Loucy (cell line): Measurements from ENCODE around the gene BPIFB3.

Source experiments
- H2AFZ ChIP-seq: fragments of 200-600 bp; sonication (generic); 2 replicates; pipeline ENCODE4 v1.6.0; 2016; ENCODE audit warnings: antibody characterized with exemption, mild to moderate bottlenecking, low read length, moderate library complexity
- H3F3A ChIP-seq: fragments of 200-600 bp; 2 replicates; pipeline ENCODE4 v1.6.0; 2016; ENCODE audit warnings: antibody characterized with exemption, low read depth, mild to moderate bottlenecking
- H3K27me3 ChIP-seq: fragments of 200-600 bp; sonication (generic); 2 replicates; pipeline ENCODE4 v1.6.1; 2014; ENCODE audit warnings: low read length, mild to moderate bottlenecking; ENCODE audit not compliant: insufficient read depth, poor library complexity, severe bottlenecking
- H3K36me3 ChIP-seq: fragments of 200-600 bp; sonication (generic); 2 replicates; pipeline ENCODE4 v1.6.1; 2016; ENCODE audit warnings: low read length; ENCODE audit not compliant: insufficient read depth
- H3K4me1 ChIP-seq: fragments of 200-600 bp; sonication (generic); 2 replicates; pipeline ENCODE4 v1.5.1; 2014; ENCODE audit warnings: low read length, mild to moderate bottlenecking; ENCODE audit not compliant: insufficient read depth, poor library complexity, severe bottlenecking
- H3K4me2 ChIP-seq: fragments of 200-600 bp; sonication (generic); 2 replicates; pipeline ENCODE4 v1.6.0; 2014; ENCODE audit warnings: antibody characterized with exemption, low read length, low read depth, mild to moderate bottlenecking; ENCODE audit not compliant: poor library complexity, severe bottlenecking
- H3K4me3 ChIP-seq: fragments of 200-600 bp; sonication (generic); 2 replicates; pipeline ENCODE4 v1.5.1; 2014; ENCODE audit warnings: low read length, mild to moderate bottlenecking, mixed read lengths; ENCODE audit not compliant: poor library complexity, severe bottlenecking
- H3K79me2 ChIP-seq: fragments of 200-600 bp; sonication (generic); 2 replicates; pipeline ENCODE4 v1.6.1; 2014; ENCODE audit warnings: low read length; ENCODE audit not compliant: insufficient read depth
- H3K9ac ChIP-seq: fragments of 200-600 bp; sonication (generic); 2 replicates; pipeline ENCODE4 v1.6.0; 2014; ENCODE audit warnings: mild to moderate bottlenecking, low read depth, low read length, moderate library complexity; ENCODE audit not compliant: poor library complexity, severe bottlenecking
- H3K9me2 ChIP-seq: fragments of 200-600 bp; sonication (generic); replicated peaks from 2 replicates; pipeline ENCODE4 v1.6.1; 2016; ENCODE audit warnings: low read depth, low read length, mixed read lengths
- H3K9me3 ChIP-seq: fragments of 200-600 bp; sonication (generic); 2 replicates; pipeline ENCODE4 v1.6.1; 2014; ENCODE audit warnings: mild to moderate bottlenecking, antibody characterized with exemption, low read length, low read depth; ENCODE audit not compliant: insufficient read depth
- H4K20me1 ChIP-seq: fragments of 200-600 bp; sonication (generic); 2 replicates; pipeline ENCODE4 v1.6.0; 2014; ENCODE audit warnings: antibody characterized with exemption, low read length, mild to moderate bottlenecking; ENCODE audit not compliant: insufficient read depth, poor library complexity, severe bottlenecking
- EZH2phosphoT487 ChIP-seq: fragments of 200-600 bp; IDR thresholded peaks from 2 replicates; pipeline ENCODE4 v1.6.1; 2018; ENCODE audit warnings: antibody characterized with exemption, mild to moderate bottlenecking, moderate library complexity, borderline replicate concordance
- TF ChIP-seq, protein P1 (sequence below): fragments of 200-600 bp; sonication (generic); conservative IDR thresholded peaks from 2 replicates; pipeline ENCODE4 v1.5.1; 2014; ENCODE audit warnings: mild to moderate bottlenecking, antibody characterized with exemption, low read length

Gene BPIFB3

DNA sequence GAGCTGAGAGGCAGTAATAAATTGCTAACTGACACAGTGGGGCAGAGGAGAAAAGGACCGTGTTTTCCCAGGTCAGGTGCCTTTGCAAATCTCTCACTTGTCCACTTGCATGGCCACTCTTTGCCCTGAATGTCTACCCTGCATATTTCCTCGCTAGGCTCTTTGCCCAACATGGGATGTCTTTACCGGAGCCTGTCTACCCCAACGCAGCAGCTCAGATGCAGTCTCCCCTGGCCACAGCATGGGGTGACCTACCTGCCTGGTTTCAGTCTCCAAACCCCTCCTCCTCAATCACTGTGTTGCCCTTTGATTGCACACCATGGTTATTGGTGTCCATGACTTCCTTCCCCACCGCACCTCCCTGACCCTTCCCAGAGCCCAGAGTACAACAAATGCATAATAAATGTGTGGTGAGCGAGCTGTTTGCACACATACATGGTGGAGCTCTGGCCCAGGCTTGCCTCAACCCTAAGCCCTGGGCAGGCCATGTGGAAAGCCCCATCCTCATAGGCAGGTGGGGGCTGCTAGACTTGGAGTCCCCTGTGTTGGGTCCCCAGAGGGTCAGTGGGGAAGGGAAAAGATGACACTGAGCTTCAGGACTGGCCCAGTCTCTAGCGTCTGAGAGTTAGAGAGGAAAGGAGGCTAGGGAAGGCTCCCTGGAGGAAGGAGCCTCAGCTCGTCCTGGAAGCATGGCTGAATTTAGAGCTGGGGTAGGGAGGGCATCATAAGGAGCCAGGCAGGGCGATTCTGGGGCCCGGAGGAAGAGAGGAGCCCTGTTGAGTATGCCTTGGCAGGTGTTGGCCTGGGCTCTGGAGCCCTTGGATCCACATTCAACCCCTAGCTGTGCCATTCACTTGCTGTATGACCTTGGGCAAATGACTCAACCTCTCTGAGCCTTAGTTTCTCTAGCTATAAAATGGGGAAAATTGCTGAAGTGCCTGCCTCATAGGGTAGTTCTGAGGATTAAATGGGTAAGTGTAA, 26.6 kb upstream of the BPIFB3 start:
- TF ChIP-seq, protein P1, sequence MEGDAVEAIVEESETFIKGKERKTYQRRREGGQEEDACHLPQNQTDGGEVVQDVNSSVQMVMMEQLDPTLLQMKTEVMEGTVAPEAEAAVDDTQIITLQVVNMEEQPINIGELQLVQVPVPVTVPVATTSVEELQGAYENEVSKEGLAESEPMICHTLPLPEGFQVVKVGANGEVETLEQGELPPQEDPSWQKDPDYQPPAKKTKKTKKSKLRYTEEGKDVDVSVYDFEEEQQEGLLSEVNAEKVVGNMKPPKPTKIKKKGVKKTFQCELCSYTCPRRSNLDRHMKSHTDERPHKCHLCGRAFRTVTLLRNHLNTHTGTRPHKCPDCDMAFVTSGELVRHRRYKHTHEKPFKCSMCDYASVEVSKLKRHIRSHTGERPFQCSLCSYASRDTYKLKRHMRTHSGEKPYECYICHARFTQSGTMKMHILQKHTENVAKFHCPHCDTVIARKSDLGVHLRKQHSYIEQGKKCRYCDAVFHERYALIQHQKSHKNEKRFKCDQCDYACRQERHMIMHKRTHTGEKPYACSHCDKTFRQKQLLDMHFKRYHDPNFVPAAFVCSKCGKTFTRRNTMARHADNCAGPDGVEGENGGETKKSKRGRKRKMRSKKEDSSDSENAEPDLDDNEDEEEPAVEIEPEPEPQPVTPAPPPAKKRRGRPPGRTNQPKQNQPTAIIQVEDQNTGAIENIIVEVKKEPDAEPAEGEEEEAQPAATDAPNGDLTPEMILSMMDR: no peak
- TF ChIP-seq EZH2phosphoT487: no peak
- Histone ChIP-seq H2AFZ (no peak overlapping the region), H3K79me2 (no peaks in the 10 kb centered on the region), H3K9ac (no peak overlapping the region), H3K36me3 (no peaks in the 10 kb centered on the region), H3K9me2 (no peaks in the 10 kb centered on the region), H3K4me2 (no peak overlapping the region), H3K9me3 (no peaks in the 10 kb centered on the region), H3K4me1 (peaks cover 15% of the 10 kb centered on the region), H3K27me3 (no peaks in the 10 kb centered on the region), H3F3A (no peaks in the 10 kb centered on the region), H4K20me1 (no peaks in the 10 kb centered on the region), H3K4me3 (no peak overlapping the region)

DNA sequence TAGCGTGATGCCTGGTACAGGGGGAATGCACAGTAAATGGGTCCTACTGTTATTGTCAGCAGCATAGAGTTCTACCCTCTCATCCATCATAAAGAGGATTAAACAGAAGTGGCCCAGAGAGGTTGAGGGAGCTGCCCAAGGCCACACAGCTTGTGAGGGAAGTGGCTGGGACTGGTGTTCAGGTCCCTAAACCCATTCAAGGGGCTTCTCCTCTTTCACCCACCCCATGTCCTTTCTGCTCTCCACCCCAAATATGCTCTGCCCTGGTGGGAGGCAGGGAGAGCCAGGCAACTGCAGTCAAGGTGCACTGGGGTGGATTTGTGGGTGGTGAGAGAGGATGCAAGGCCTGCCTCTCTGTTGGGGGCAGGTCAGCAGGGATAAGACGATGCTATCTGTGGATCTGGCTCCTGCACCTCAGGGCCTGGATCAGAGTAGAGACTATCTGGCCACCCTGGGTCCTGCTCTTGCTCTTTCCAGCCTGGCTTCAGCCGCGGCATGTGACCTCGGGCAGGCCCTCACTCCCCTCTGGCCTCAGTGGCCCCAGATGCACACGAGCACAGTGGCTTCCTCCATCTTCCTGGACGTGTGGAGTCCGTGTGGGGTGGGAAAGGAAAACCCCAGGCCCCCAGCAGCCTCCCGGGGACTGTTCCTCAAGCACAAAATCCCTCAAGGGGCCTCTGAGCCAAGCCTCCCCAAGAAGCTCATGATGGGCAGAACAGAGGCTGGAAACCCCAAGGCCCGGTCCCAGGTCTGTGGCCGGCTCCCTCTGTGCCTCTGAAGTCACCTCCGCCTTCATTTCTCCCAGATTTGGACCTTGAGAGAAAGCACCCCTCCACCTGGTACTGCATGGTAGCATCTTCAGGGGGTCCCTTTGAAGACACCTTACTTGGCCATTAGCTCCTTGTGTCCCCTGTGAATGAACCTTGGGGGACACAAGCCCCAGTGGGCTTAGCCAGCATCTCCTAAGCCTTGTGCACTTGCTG, 25.6 kb upstream of the BPIFB3 start:
- peaks cover 15% of the 10 kb centered on the region for H3K4me1 ChIP-seq
- no peak overlapping the region for H3K9ac ChIP-seq
- H3K9me2 ChIP-seq: no peaks in the 10 kb centered on the region
- no peaks in the 10 kb centered on the region for H3K79me2 ChIP-seq
- no peak overlapping the region for H3K4me2 ChIP-seq
- no peaks in the 10 kb centered on the region for H4K20me1 ChIP-seq
- no peak overlapping the region for H3K4me3 ChIP-seq
- H3K9me3 ChIP-seq: no peaks in the 10 kb centered on the region
- no peak overlapping the region for H2AFZ ChIP-seq
- no peaks in the 10 kb centered on the region for H3K36me3 ChIP-seq
- H3K27me3 ChIP-seq: no peaks in the 10 kb centered on the region
- TF ChIP-seq EZH2phosphoT487: no peak
- TF ChIP-seq, protein P1: no peak
- no peaks in the 10 kb centered on the region for H3F3A ChIP-seq

GRCh38 chr20:33028875-33029274, 24.8 kb upstream of the BPIFB3 start:
- no peaks in the 10 kb centered on the region for H3K9me2 ChIP-seq
- no peaks in the 10 kb centered on the region for H3F3A ChIP-seq
- no peak overlapping the region for H2AFZ ChIP-seq
- no peak overlapping the region for H3K4me3 ChIP-seq
- no peaks in the 10 kb centered on the region for H3K27me3 ChIP-seq
- no peaks in the 10 kb centered on the region for H4K20me1 ChIP-seq
- peaks cover 8% of the 10 kb centered on the region for H3K4me1 ChIP-seq
- no peaks in the 10 kb centered on the region for H3K36me3 ChIP-seq
- H3K9me3 ChIP-seq: no peaks in the 10 kb centered on the region
- H3K9ac ChIP-seq: no peak overlapping the region
- no peak overlapping the region for H3K4me2 ChIP-seq
- TF ChIP-seq, protein P1: no peak
- TF ChIP-seq EZH2phosphoT487: no peak
- H3K79me2 ChIP-seq: no peaks in the 10 kb centered on the region
